Measurements from ENCODE around the gene ZIC5.
A peak's percentile ranks its signal among the peaks of the same experiment; 100 is the strongest.

Gene ZIC5

DNA sequence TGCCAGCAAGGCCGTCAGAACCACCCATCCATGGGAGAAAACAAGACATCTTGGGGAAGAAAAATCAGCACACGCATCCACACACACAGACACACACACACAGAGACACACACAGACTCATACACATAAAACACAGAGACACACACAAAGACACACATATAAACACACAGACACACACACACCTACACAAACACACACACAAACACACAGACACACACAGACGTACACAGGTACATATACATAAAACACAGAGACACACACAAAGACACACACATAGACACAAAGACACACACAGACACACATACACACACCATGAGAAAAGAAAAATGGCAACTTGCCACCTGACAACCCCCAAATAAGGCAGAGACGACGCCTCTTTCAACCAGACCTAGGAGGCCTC is 40.6 kb downstream of the ZIC5 start:
- FAIRE-seq = no peak

DNA sequence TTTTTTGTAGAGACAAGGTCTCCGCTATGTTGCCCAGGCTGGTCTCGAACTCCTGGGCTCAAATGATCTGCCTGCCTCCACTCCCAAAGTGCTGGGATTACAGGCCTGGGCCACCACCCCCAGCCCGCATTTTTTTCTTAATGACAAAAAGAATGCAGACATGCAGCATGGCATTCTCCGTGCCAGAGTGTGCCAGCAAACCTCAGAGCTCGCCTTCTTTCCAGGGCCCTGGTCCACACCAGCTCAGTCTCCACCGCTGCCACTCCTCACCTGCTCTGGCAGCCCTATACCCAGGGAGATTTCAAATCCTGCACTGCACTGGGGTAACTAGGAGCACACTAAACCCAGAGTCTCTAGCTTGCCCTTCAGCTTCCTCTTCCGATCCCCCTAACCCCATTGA is 41.7 kb downstream of the ZIC5 start:
- no peak for FAIRE-seq

DNA sequence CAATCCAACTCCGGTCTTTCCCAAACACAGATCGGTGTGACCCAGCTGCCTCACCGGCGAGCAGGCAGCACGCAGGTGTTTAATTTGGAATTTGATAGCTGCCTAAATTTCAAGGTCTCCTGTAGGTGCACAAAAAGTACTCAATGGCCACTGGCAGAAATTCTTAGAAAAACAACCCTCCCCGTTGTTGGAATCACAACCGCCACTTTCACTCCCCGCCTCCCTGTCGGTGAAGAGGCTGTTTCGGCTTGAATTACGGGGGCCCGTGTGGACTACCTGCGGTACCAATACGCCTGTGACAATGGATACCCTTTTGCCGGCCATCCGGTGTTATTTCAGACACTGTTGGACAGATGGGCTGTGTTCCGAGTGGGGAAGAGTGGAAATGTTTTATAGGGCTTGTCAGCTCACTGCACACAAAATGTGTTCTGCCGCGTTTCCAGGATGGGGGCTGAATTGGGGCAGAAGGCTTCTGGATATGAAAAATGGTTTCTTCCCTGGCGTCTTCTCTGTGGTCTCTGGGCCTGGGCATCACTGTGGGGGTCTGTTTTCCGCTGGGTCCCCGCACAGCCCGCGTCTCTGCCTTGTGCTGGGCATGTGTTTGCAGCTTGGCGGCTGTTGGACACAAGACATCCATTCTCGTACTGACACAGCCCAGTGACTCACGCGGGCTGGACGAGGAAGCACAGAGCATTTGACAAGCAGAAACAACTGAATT is 45.4 kb downstream of the ZIC5 start:
- FAIRE-seq = no peak

DNA sequence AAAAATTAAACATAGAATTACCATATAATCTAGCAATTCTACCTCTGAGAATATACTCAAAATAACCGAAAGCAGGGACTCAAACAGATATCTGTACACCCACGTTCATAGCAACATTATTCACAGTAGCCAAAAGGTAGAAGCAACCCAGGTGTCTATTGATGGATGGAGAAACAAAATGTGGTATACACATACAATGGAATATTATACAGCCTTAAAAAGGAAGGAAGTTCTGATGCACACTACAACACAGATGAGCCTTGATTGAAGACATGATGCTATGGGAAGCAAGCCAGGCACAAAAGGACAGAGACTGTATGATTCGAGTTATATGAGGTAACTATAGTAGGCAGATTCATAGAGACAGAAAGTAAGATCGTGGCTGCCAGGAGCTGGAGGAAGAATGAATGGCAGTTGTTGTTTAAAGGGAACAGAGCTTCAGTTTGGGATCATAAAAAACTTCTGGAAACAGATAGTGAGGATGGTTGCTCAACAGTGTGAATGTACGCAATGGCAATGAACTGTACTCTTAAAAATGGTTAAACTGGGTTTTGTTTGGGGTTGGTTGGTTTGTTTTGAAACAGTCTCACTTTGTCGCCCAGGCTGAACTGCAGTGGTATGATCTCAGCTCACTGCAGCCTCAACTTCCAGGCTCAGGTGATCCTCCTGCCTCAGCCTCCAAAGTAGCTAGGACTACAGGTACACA is 47.5 kb downstream of the ZIC5 start:
- FAIRE-seq = no peak

DNA sequence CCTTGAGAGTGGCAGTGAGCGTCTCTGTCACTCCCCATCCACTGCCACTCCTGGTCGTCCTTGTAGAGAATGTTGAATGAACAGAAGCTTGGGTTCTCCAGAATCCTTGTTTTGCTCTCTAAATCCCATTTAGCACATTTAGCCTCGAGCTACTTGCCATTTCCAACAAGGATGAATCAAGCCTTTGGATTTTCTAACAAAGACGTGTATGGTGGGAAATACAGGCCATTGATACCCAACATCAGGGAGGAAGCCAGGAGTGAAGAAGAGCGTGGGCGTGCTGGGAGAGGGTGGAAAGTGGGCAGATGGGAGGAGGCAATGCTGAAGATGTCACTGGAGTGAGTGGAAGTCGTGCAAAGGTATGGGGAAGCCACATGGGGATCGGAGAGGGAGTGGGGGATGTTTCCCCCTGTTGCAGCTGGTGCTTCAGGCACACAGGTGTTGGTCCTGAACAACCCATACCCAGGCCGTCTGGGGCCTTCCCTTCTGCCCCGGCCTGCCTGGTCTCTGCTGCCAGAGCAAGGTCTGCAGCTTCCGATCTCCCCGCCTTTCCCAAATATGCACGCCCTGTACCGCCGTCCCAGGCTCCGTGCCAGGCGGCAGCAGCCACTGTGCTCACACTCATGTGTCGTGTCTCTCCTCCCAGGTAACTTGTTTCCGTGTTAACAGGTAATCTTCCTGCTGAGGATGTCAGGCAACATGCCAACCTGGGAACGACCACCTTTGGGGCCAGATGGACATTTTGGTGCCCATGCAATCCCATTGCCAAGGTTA is 48.7 kb downstream of the ZIC5 start:
- FAIRE-seq = no peak

DNA sequence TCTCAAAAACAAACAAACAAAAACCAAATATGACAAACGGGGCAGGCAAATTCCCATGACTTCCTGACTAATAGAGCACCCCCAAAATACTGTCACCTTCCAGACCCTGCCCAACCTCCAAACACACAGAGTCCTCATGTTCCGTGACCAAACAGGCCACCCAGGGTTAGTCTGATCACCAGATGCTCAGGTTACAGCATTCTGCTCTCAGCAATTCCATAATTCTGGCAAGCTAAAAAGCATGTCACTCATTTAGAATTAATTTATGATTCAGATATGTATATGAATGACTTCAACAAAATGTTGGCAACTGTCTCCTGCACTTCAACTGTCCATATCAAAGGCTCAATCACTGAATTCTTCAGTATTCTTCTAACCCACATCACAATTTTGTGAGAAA is 52.4 kb downstream of the ZIC5 start:
- no peak for FAIRE-seq

DNA sequence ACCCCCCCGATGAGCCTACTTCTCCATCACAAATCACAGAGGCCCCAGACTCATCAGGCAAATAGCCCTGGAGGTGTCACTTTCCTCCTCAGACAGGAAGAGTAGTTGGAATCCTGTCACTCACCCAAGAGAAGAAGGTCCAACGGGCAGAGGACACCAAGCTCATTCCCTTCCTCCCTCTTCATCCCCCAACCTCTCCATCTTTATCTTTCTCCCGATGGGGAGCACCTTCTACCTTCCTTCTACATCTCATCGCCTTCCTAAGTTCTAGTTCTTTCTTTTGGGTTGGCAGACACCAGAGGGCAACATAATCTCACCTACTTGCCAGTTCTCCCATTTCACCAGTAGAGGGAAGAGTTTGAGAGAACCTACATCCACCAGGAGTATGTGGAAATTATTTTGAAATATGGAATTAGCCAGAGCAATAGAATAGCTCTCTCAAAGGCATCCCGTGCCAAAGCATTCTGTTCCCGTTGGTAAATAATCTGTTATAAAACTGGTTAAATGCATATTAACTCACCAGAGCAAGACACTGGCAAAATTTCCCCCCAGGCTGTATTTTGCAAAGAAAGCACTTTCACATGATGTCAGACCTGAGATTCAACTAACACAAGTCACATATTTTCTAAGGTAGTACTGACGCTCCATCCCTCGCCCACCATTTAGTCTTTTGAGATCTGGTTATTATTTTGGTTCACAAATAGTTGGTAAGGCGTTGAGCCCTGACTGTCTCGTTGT is 55.0 kb downstream of the ZIC5 start:
- peak; percentile 97 for FAIRE-seq

DNA sequence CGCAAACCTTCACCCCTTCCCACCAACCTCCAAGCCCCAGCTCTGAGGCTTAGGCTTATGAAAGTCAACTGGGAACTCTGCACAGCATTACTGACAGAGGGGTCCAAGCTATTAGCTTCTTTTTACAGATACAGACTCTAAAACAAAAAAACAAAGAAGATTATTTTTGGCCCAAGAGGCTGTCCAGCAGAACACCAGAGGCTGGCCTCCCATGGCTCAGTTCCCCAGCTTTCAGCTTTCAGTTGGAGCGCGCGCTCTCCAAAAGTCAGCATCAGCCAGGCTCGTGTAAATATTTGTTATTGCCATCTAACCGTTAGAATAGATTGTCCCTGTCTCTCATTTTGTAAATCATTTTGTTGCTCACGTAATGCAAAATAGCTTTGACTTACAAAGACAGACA is 58.4 kb downstream of the ZIC5 start:
- no peak for FAIRE-seq

All from A204.1 (cell line).